ENCODE measurements around the gene BIRC2. TPM values are rescaled to one million over a fixed set of nuclear protein-coding genes. Genes with fewer than 3 reads are reported as not detected.

Gene BIRC2
- polyA plus RNA-seq, 1 of the 3 experiments (the other 2 are of a cell fraction), result 20.1 TPM

- peaks cover 66% of the 10 kb centered on the region; the same call in 1 of the 2 replicates for H3K79me2 ChIP-seq (ENCODE audit: insufficient read depth)
- no peak overlapping the region for H3K4me3 ChIP-seq (ENCODE audit: low read depth in 2 of 2, low read length in 1 of 2)
- H3K9me3 ChIP-seq, result no peaks in the 10 kb centered on the region
- no peak overlapping the region for H3K9ac ChIP-seq
- DNase-seq, result no peak
- no peak overlapping the region for H2AFZ ChIP-seq (ENCODE audit: low read depth)
- ChIA-PET POLR2A (no interaction called here), CTCF (interaction anchor here (1.0 to 3.5 kb wide), 16 partner anchors 10 to 274 kb away, joined by 3 to 30 read pairs (median 10); no protein-coding TSS in a partner anchor)
- TF ChIP-seq FOSL2 (IDR thresholded peaks at IDR 0.05; ENCODE audit: borderline replicate concordance, low read depth) (no peak), USF2 (IDR thresholded peaks at IDR 0.05; ENCODE audit: borderline replicate concordance, low read depth, low read length) (no peak), EZH2phosphoT487 (IDR thresholded peaks at IDR 0.05; ENCODE audit: borderline replicate concordance, low read depth) (no peak), MAX (IDR thresholded peaks at IDR 0.05; ENCODE audit: low read depth) (no peak), EP300 (IDR thresholded peaks at IDR 0.05; ENCODE audit: borderline replicate concordance in 1 of 2, low read depth in 1 of 2, low read length in 1 of 2) (no peak), TEAD4 (IDR thresholded peaks at IDR 0.05; ENCODE audit: borderline replicate concordance, insufficient read depth) (no peak), CHD2 (IDR thresholded peaks at IDR 0.05; ENCODE audit: low read length, partially characterized antibody) (no peak), JUND (IDR thresholded peaks at IDR 0.05) (no peak), PBX3 (IDR thresholded peaks at IDR 0.05) (no peak), MEF2A (IDR thresholded peaks at IDR 0.05; ENCODE audit: borderline replicate concordance, low read depth) (no peak), IRF3 (IDR thresholded peaks at IDR 0.05; ENCODE audit: low read depth, low read length) (no peak), MXI1 (IDR thresholded peaks at IDR 0.05; ENCODE audit: low read depth, low read length) (no peak), RXRA (IDR thresholded peaks at IDR 0.05; ENCODE audit: borderline replicate concordance, low read depth) (no peak), CTCF (IDR thresholded peaks at IDR 0.05) (no peak), NFIC (IDR thresholded peaks at IDR 0.05; ENCODE audit: borderline replicate concordance) (no peak), SIN3A (IDR thresholded peaks at IDR 0.05; ENCODE audit: borderline replicate concordance, low read depth, low read length) (no peak), REST (IDR thresholded peaks at IDR 0.05; ENCODE audit: low read depth, low read length) (no peak), RAD21 (IDR thresholded peaks at IDR 0.05; ENCODE audit: low read length) (no peak), TAF1 (IDR thresholded peaks at IDR 0.05; ENCODE audit: borderline replicate concordance, low read depth, low read length) (no peak), ZBTB33 (IDR thresholded peaks at IDR 0.05; ENCODE audit: borderline replicate concordance, low read depth) (no peak)
- H3K27me3 ChIP-seq (ENCODE audit: insufficient read depth), result no peaks in the 10 kb centered on the region
- H3F3A ChIP-seq (replicated peaks; ENCODE audit: insufficient read depth), result peaks cover 17% of the 10 kb centered on the region
- H3K27ac ChIP-seq (ENCODE audit: low read depth in 2 of 2, low read length in 1 of 2), result no peak overlapping the region
- H3K9me2 ChIP-seq, result no peaks in the 10 kb centered on the region
- H3K4me2 ChIP-seq, result no peak overlapping the region
- H3K4me1 ChIP-seq (ENCODE audit: control insufficient read depth in 1 of 2, insufficient read depth in 2 of 2, low read depth in 1 of 2, low read length in 1 of 2), result peaks cover 0 to 6% of the 10 kb centered on the region in 2 experiments; a peak in 1 of 4 replicates
- H4K20me1 ChIP-seq (ENCODE audit: insufficient read depth), result no peaks in the 10 kb centered on the region
- 100% methylated on average over 3 of the region's 4 CpGs for WGBS (ENCODE audit: low lambda C conversion rate)
- peaks cover 33 to 77% of the 10 kb centered on the region in 2 experiments for H3K36me3 ChIP-seq (replicated peaks in 1 of 2; ENCODE audit: control insufficient read depth in 1 of 2, insufficient read depth in 2 of 2, low read length in 1 of 2)
Measured at GRCh38 chr11:102391549-102392237, 44.7 kb downstream of the BIRC2 start.
